Prostate gland (tissue), 2 donors: ENCODE measurements around the gene HSBP1L1. TPM values are rescaled to one million over a fixed set of nuclear protein-coding genes. Genes with fewer than 3 reads are reported as not detected.
"Not testable (repeated sequence)": the region's sequence is repeated elsewhere in the genome, so short reads cannot be mapped to it uniquely, and the experiment has no call there.

Source experiments
- DNase-seq: peaks from one replicate; pipeline ENCODE4 v3.0.0-alpha.2; 2019; ENCODE audit warnings: low spot score
- H3K27ac ChIP-seq, 2 donors: fragments of 200-600 bp; sonication (generic); 2 replicates each; pipeline ENCODE4 v1.5.1; 2017 to 2019
- H3K27me3 ChIP-seq: fragments of 200-600 bp; sonication (generic); replicated peaks from 2 replicates; pipeline ENCODE4 v1.5.1; 2019; ENCODE audit not compliant: insufficient read depth
- H3K36me3 ChIP-seq, 2 donors: fragments of 200-600 bp; sonication (generic); 1 replicate in 1 of 2; 2 replicates in 1 of 2; pipeline versions ENCODE4 v1.5.1 to v1.8.1; 2017 to 2019
- H3K4me1 ChIP-seq: fragments of 200-600 bp; sonication (generic); replicated peaks from 2 replicates; pipeline ENCODE4 v1.5.1; 2019
- H3K4me3 ChIP-seq, 2 donors: fragments of 200-600 bp; sonication (generic); 2 replicates each; pipeline ENCODE4 v1.5.1; 2017 to 2019
- H3K9me3 ChIP-seq: fragments of 200-600 bp; sonication (generic); 2 replicates; pipeline ENCODE4 v1.5.1; 2017
- CTCF ChIP-seq, 4 experiments: fragments of 200-600 bp in 2 of 4; fragments of 450-650 bp in 2 of 4; sonication (generic) in 2 of 4; IDR thresholded peaks; 1 replicate in 3 of 4; 2 replicates in 1 of 4; pipeline ENCODE4 v1.5.1; 2016 to 2019; ENCODE audit warnings: antibody characterized with exemption in 4 of 4, mild to moderate bottlenecking in 2 of 4, moderate library complexity in 2 of 4
- POLR2A ChIP-seq: fragments of 450-650 bp; IDR thresholded peaks from one replicate; pipeline ENCODE4 v1.6.1; 2016; ENCODE audit warnings: antibody characterized with exemption, mild to moderate bottlenecking
- POLR2AphosphoS5 ChIP-seq: sonication (generic); formaldehyde crosslinking; IDR thresholded peaks from one replicate; pipeline ENCODE4 v1.6.1; 2017; ENCODE audit warnings: antibody characterized with exemption
- WGBS: methylation state at CpG from one replicate; pipeline ENCODE4 v1.1.5; 2018; 5-methylcytosine and 5-hydroxymethylcytosine counted together
- intact Hi-C: fragments of 100-400 bp; cut with DNase I; formaldehyde crosslinking; loops from one replicate; pipeline ENCODE4 v1.14.2; 2022
- total RNA-seq, 2 donors: library from RNA; depleted of rRNA; stranded (reverse); fragments of >200 nt; gene quantifications; one replicate each; pipeline ENCODE4 v1.1.0, GENCODE V29; 2016

HSBP1L1 gene
- total RNA-seq, 2 donors from 2014 or later, result 20.4 to 66.9 TPM

GRCh38 chr18:80009661-80010550 lies 45.5 kb downstream of the HSBP1L1 start:
- Histone ChIP-seq H3K27ac (no peak overlapping the region), H3K4me3 (no peak overlapping the region), H3K36me3 (no peaks in the 10 kb centered on the region), H3K27me3 (no peaks in the 10 kb centered on the region), H3K9me3 (no peaks in the 10 kb centered on the region), H3K4me1 (no peaks in the 10 kb centered on the region)
- 71% methylated on average over 16 of the region's 16 CpGs for WGBS
- intact Hi-C loops, result loop anchor here (2.0 kb wide), 1 partner anchor 21 kb away; the partner anchor contains the start of gene TXNL4A
- no peak for DNase-seq
- TF ChIP-seq POLR2A (no peak), POLR2AphosphoS5 (no peak), CTCF (IDR thresholded peaks at IDR 0.05) (no peak)

GRCh38 chr18:80010551-80010906 lies 46.1 kb downstream of the HSBP1L1 start:
- Histone ChIP-seq H3K36me3 (no peaks in the 10 kb centered on the region), H3K27me3 (no peaks in the 10 kb centered on the region), H3K9me3 (no peaks in the 10 kb centered on the region), H3K27ac (no peak overlapping the region), H3K4me1 (no peaks in the 10 kb centered on the region), H3K4me3 (no peak overlapping the region)
- TF ChIP-seq CTCF (IDR thresholded peaks at IDR 0.05), result no peak
- TF ChIP-seq POLR2AphosphoS5, result no peak
- no peak for TF ChIP-seq POLR2A
- intact Hi-C loops, result loop anchor here (2.0 kb wide), 1 partner anchor 22 kb away; the partner anchor contains the start of gene TXNL4A
- DNase-seq, result no peak
- WGBS, result 76% methylated on average over 5 of the region's 5 CpGs

- DNase-seq, H3K9me3 ChIP-seq, H3K4me1 ChIP-seq, H3K27ac ChIP-seq, H3K4me3 ChIP-seq, H3K27me3 ChIP-seq, H3K36me3 ChIP-seq: not testable (repeated sequence)
- 76% methylated on average over 14 of the region's 14 CpGs for WGBS
- intact Hi-C loops, result loop anchor here (2.0 kb wide), 1 partner anchor 23 kb away; the partner anchor contains the start of gene TXNL4A
These were observed 47.2 kb downstream of the HSBP1L1 start for GRCh38 chr18:80011496-80012137.

GRCh38 chr18:80012714-80013113 lies 48.3 kb downstream of the HSBP1L1 start:
- Histone ChIP-seq H3K4me1 (no peaks in the 10 kb centered on the region), H3K9me3 (no peaks in the 10 kb centered on the region), H3K36me3 (no peaks in the 10 kb centered on the region), H3K27me3 (no peaks in the 10 kb centered on the region), H3K4me3 (no peak overlapping the region), H3K27ac (no peak overlapping the region)
- TF ChIP-seq POLR2AphosphoS5 (no peak), POLR2A (no peak), CTCF (IDR thresholded peaks at IDR 0.05) (no peak)
- DNase-seq, result no peak
- intact Hi-C loops, result no loop called here
- 94% methylated on average over 20 of the region's 20 CpGs for WGBS

Other genes starting within 250 kb of the HSBP1L1 start
- 1 to 10 TPM in 1 of 2 donors, not detected in 1; 3.7 TPM for gene KCNG2, start 166.7 kb upstream of the HSBP1L1 start, total RNA-seq
- 10 to 100 TPM; 37.6 to 74.1 TPM for gene SLC66A2, start 13.0 kb upstream of the HSBP1L1 start, total RNA-seq
- 10 to 100 TPM; 25.4 to 35.2 TPM for gene TXNL4A, start 23.9 kb downstream of the HSBP1L1 start, total RNA-seq
- gene RBFA, start 69.8 kb downstream of the HSBP1L1 start, total RNA-seq, result 10 to 100 TPM; 31.6 to 38.5 TPM
- gene ADNP2, start 144.6 kb downstream of the HSBP1L1 start, total RNA-seq, result 10 to 100 TPM; 17.5 to 36.0 TPM